ENCODE measurements around the gene KLC3. TPM values are rescaled to one million over a fixed set of nuclear protein-coding genes. Genes with fewer than 3 reads are reported as not detected.

The KLC3 gene
- 0.11 and 0.26 TPM in 2 replicates for total RNA-seq

DNA sequence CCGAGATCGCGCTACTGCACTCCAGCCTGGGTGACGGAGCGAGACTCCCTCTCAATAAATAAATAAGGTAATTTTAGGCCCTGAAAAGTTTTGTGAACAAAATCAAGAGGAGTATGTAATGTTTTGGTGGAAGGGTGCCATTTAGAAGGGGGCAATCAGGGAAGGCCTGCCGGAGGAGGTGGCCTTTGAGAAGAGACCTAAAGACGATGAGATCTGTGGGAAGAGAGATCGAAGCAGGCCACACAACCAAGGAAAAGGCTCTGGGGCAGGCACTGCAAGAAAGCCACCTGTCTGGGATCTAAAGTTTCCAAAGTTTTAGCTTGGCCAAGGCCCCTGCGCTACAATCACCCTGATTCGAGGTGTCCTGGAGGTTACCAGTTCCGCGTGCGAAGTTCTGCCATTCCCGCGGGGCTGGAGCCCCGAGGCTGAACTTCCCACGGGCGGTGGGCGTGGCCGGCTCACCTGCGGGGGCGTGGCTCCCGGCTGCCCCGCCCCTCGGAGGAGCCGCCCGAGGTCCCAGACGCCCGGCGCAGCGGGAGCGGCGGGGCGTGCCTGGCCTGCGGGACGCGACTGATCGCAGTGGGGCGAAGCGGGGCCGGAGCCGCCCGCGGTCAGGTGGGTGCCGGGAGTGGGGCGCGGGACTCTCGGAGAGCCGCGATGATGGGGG is at the start of gene KLC3:
TSS of gene KLC3 (plus strand) at position 519 of the 667 bp plus-strand sequence. CDS start 4,792 bp downstream, outside the sequence.

DNA sequence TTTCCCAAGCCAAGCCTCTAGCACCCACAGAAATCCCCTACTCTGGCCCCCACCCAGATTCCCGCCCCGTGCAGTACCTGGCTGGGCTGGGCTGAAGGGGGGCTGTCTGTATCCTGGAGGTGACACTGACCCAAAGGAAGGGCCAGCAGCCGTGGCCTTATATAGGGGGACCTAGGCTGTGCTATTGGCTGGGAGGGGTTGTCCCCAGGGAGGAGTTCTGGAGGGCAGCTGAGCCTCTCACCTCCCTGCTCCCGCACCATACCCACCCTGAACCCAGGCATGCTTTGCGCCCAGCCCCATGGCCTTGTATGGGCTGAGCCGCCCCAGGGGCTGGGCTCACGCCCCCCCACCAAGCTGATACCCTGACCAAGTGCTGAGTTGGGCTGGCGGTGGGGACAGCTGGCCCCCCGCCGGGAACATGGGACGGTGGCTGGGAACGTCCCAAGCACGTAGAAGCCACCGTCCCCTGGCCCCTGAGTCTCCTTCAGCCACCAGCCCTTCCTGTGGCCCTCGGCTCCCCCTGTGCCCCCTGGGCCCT is 17.7 kb upstream of the KLC3 start, which contains the start of gene CKM:
TSS of gene CKM (minus strand) at position 132 of the 538 bp plus-strand sequence. CDS start 3,162 bp downstream, outside the sequence.

DNA sequence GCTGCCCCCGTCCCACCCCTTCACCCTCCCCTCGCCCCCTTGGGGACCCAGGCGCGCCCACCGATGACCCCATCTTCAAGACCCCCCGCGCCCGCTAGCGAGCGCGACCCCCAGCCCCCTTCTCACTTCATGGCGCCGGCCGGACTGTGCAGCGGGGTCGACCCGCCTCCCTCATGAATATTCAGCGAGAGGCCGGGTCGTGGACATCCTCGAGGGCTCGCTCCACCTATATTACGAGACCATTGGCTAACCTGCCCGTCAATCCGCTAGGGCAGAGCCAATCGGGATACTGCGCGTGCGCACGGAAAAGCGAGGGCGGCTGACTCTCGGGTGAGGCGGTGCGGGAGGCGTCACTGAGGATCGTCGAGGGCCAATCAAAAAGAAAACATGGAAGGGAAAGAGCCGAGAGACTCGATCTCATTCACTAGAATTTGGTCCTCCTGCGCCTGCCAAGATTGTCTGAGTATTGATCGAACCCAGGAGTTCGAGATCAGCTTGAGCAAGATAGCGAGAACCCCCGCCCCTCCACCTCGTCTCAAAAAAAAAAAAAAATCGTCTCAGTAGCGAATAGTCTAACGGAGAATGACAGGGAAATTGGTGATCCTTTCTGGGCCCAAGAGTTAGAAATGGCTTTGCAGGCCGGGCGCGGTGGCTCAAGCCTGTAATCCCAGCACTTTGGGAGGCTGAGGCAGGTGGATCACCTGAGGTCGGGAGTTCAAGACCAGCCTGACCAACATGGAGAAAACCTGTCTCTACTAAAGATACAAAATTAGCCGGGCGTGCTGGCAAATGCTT is 30.1 kb downstream of the KLC3 start, which contains the start of gene ERCC2:
TSS of gene ERCC2 (minus strand) at position 164 of the 795 bp plus-strand sequence. CDS start at position 131, 33 bp downstream.

Other genes with a start within 250 kb of the KLC3 start
- gene PPP1R37, start 247.6 kb upstream of the KLC3 start, total RNA-seq, result 24.0 and 24.6 TPM in 2 replicates
- gene NKPD1, start 179.8 kb upstream of the KLC3 start, total RNA-seq, result under 0.01 TPM in 1 of 2 replicates, not detected in the other
- gene TRAPPC6A, start 162.5 kb upstream of the KLC3 start, total RNA-seq, result 7.7 and 8.4 TPM in 2 replicates
- 6.1 and 7.6 TPM in 2 replicates for gene BLOC1S3, start 162.0 kb upstream of the KLC3 start, total RNA-seq
- gene EXOC3L2, start 95.3 kb upstream of the KLC3 start, total RNA-seq, result under 0.01 TPM in 1 of 2 replicates, not detected in the other
- 12.0 and 14.0 TPM in 2 replicates for gene MARK4, start 89.5 kb upstream of the KLC3 start, total RNA-seq
- gene CKM, start 17.9 kb upstream of the KLC3 start, total RNA-seq, result 0.11 TPM in 1 of 2 replicates, not detected in the other
- gene ERCC2, start 29.8 kb downstream of the KLC3 start, total RNA-seq, result 29.7 and 32.8 TPM in 2 replicates
- gene PPP1R13L, start 64.3 kb downstream of the KLC3 start, total RNA-seq, result 8.0 and 12.3 TPM in 2 replicates
- 4.2 and 4.6 TPM in 2 replicates for gene POLR1G, start 65.9 kb downstream of the KLC3 start, total RNA-seq
- gene ERCC1, start 83.2 kb downstream of the KLC3 start, total RNA-seq, result 72.3 and 77.5 TPM in 2 replicates
- gene FOSB, start 127.2 kb downstream of the KLC3 start, total RNA-seq, result 0.39 and 26.6 TPM in 2 replicates
- 5.0 and 6.1 TPM in 2 replicates for gene RTN2, start 156.3 kb downstream of the KLC3 start, total RNA-seq
- 0.43 and 0.52 TPM in 2 replicates for gene PPM1N, start 157.7 kb downstream of the KLC3 start, total RNA-seq
- gene VASP, start 166.7 kb downstream of the KLC3 start, total RNA-seq, result 44.5 and 48.2 TPM in 2 replicates
- gene OPA3, start 244.1 kb downstream of the KLC3 start, total RNA-seq, result 6.3 and 7.5 TPM in 2 replicates